K562 (cell line): ENCODE measurements around the gene SLBP. TPM values are rescaled to one million over a fixed set of nuclear protein-coding genes. Genes with fewer than 3 reads are reported as not detected.

Source experiments
- BRCA1 ChIP-seq, 2 experiments: fragments of 450-650 bp in 1 of 2; sonication (generic) in 1 of 2; formaldehyde crosslinking in 1 of 2; IDR thresholded peaks; 2 replicates each; pipeline versions ENCODE4 v1.5.0 to v1.6.1; 2017 to 2020; ENCODE audit warnings: mild to moderate bottlenecking in 1 of 2, missing genetic modification reagents in 1 of 2
- CREB1 ChIP-seq, 2 experiments: sonication (generic) in 1 of 2; formaldehyde crosslinking in 1 of 2; IDR thresholded peaks; 2 replicates each; pipeline versions ENCODE4 v1.6.1 to v1.8.0; 2012 to 2022; ENCODE audit warnings: inconsistent platforms in 1 of 2, mild to moderate bottlenecking in 1 of 2, missing genetic modification reagents in 1 of 2, moderate library complexity in 1 of 2
- DIDO1 ChIP-seq: fragments of 450-650 bp; IDR thresholded peaks from 2 replicates; pipeline ENCODE4 v1.6.1; 2016; ENCODE audit warnings: low read depth, missing biosample characterization, missing genetic modification characterization
- DNMT1 ChIP-seq: fragments of 450-650 bp; IDR thresholded peaks from 2 replicates; pipeline ENCODE4 v1.6.1; 2016; ENCODE audit warnings: antibody characterized with exemption, mild to moderate bottlenecking
- ELF2 ChIP-seq: fragments of 250-450 bp; sonication (Bioruptor Pico); IDR thresholded peaks from 2 replicates; pipeline ENCODE4 v1.5.0; 2021; ENCODE audit warnings: mild to moderate bottlenecking
- HLTF ChIP-seq: fragments of 450-650 bp; IDR thresholded peaks from 2 replicates; pipeline ENCODE4 v1.6.1; 2016
- IRF1 ChIP-seq: sonication (generic); formaldehyde crosslinking; IDR thresholded peaks from 2 replicates; pipeline ENCODE4 v1.8.0; 2022; ENCODE audit warnings: missing genetic modification reagents, mild to moderate bottlenecking, borderline replicate concordance
- KLF16 ChIP-seq: IDR thresholded peaks from 2 replicates; pipeline ENCODE4 v1.6.1; 2016; ENCODE audit warnings: antibody characterized with exemption
- NR2C2 ChIP-seq, 2 experiments: fragments of 200-800 bp in 1 of 2; sonication (Bioruptor generic) in 1 of 2; sonication (generic) in 1 of 2; formaldehyde crosslinking in 1 of 2; IDR thresholded peaks; 2 replicates each; pipeline versions ENCODE4 v1.6.1 to v1.8.0; 2016 to 2022; ENCODE audit warnings: mild to moderate bottlenecking in 1 of 2, missing compliant biosample characterization in 1 of 2, missing genetic modification characterization in 1 of 2, missing genetic modification reagents in 1 of 2
- RAD21 ChIP-seq, 2 experiments: fragments of 250-450 bp in 1 of 2; fragments of 450-650 bp in 1 of 2; sonication (Bioruptor Pico) in 1 of 2; formaldehyde crosslinking in 1 of 2; IDR thresholded peaks in 1 of 2; conservative IDR thresholded peaks in 1 of 2; 2 replicates each; pipeline versions ENCODE4 v1.4.0 to v1.8.0; 2020 to 2022; ENCODE audit warnings: mild to moderate bottlenecking in 2 of 2, moderate library complexity in 1 of 2
- RBM25 ChIP-seq: fragments of 200-400 bp; formaldehyde crosslinking; IDR thresholded peaks from 2 replicates; pipeline ENCODE4 v1.6.1; 2018; ENCODE audit warnings: low read length, low read depth, moderate library complexity; ENCODE audit not compliant: severe bottlenecking
- SOX6 ChIP-seq: fragments of 450-650 bp; IDR thresholded peaks from 2 replicates; pipeline ENCODE4 v1.6.1; 2014; ENCODE audit warnings: mild to moderate bottlenecking
- SPI1 ChIP-seq: IDR thresholded peaks from 2 replicates; pipeline ENCODE4 v1.6.1; 2011; ENCODE audit warnings: low read depth, low read length, control low read depth, borderline replicate concordance
- SREBF1 ChIP-seq: fragments of 150-350 bp; IDR thresholded peaks from 2 replicates; pipeline ENCODE4 v1.6.1; 2014; ENCODE audit warnings: antibody characterized with exemption, low read depth, low read length, borderline replicate concordance
- ZBTB49 ChIP-seq: sonication (generic); formaldehyde crosslinking; IDR thresholded peaks from 2 replicates; pipeline ENCODE4 v1.8.0; 2022; ENCODE audit warnings: missing genetic modification reagents, mild to moderate bottlenecking, borderline replicate concordance
- ZFP91 ChIP-seq: sonication (generic); formaldehyde crosslinking; IDR thresholded peaks from 2 replicates; pipeline ENCODE4 v1.8.0; 2022; ENCODE audit warnings: mild to moderate bottlenecking, missing genetic modification reagents
- ZNF551 ChIP-seq: fragments of 250-450 bp; sonication (Bioruptor Pico); IDR thresholded peaks from 2 replicates; pipeline ENCODE4 v1.5.0; 2021; ENCODE audit warnings: mild to moderate bottlenecking, moderate library complexity
- polyA plus RNA-seq, 8 experiments: library from polyadenylated mRNA; depleted of rRNA in 4 of 8; stranded (reverse) in 5 of 8; unstranded in 3 of 8; fragments of >200 nt; fragmentation: Nextera tagmentation in 2 of 8; fragmentation: Illumina TruSeq in 1 of 8; extraction: Ambion mirVana in 2 of 8; extraction: Trizol in 1 of 8; gene quantifications; 2 replicates each; pipeline versions ENCODE4 v1.2.1 to v1.2.3, GENCODE V29; 2011 to 2014; ENCODE audit warnings: inconsistent platforms in 1 of 8, missing spikeins in 1 of 8
- total RNA-seq, 7 experiments: library from RNA; depleted of rRNA in 6 of 7; stranded (reverse); fragments of >200 nt in 6 of 7; fragmentation: Illumina TruSeq in 2 of 7; extraction: Trizol in 2 of 7; gene quantifications; 2 replicates each; pipeline versions ENCODE4 v1.2.1 to v1.2.3, GENCODE V29; 2011 to 2021; ENCODE audit warnings: low replicate concordance in 1 of 7

Gene SLBP
- total and polyA plus RNA-seq, 9 of the 15 experiments (the other 6 are each of a cell fraction or from before 2014, with no cell fraction given) = 49.4 to 221 (median 162) TPM

- no peak for TF ChIP-seq DNMT1
- TF ChIP-seq SOX6 = peak; percentile 39; the same call in 1 of the 2 replicates
- 0 out of 2 replicates have a peak, but pooled peaks have one; percentile 43 for TF ChIP-seq SREBF1
- no peak for TF ChIP-seq ZNF551 (CRISPR knock-in tag)
- peak; percentile 25; the same call in 1 of the 2 replicates for TF ChIP-seq SPI1
- peak; percentile 94 for TF ChIP-seq RBM25
- TF ChIP-seq HLTF = no peak
- peak; percentile 71; the same call in 1 of the 2 replicates for TF ChIP-seq CREB1 (IDR thresholded peaks at IDR 0.05)
- TF ChIP-seq CREB1 (CRISPR knock-in tag; IDR thresholded peaks at IDR 0.05) = peak; percentile 86; the same call in 1 of the 2 replicates
- peak; percentile 62; the same call in 1 of the 2 replicates for TF ChIP-seq ZFP91 (CRISPR knock-in tag)
- TF ChIP-seq BRCA1 (IDR thresholded peaks at IDR 0.05) = no peak
- TF ChIP-seq BRCA1 (CRISPR knock-in tag; IDR thresholded peaks at IDR 0.05) = no peak
- peak; percentile 98 for TF ChIP-seq ELF2 (CRISPR knock-in tag)
- no peak for TF ChIP-seq RAD21 (CRISPR knock-in tag; conservative IDR thresholded peaks at IDR 0.05 in 1 of 2, IDR thresholded peaks at IDR 0.05 in 1 of 2)
- TF ChIP-seq KLF16 = peak; percentile 22; the same call in 1 of the 2 replicates
- TF ChIP-seq IRF1 (CRISPR knock-in tag) = peak; percentile 66; the same call in 1 of the 2 replicates
- peak; percentile 13; the same call in 1 of the 2 replicates for TF ChIP-seq DIDO1 (tag)
- TF ChIP-seq NR2C2 (CRISPR knock-in tag; IDR thresholded peaks at IDR 0.05) = peak; percentile 85
- peak; percentile 88 for TF ChIP-seq NR2C2 (tag; IDR thresholded peaks at IDR 0.05)
- no peak for TF ChIP-seq ZBTB49 (CRISPR knock-in tag)
Observed at GRCh38 chr4:1712216-1713002, at the start of gene SLBP (continued).
